Loucy (cell line): Measurements from ENCODE around the gene PRPS1.
A peak's percentile ranks its signal among the peaks of the same experiment; 100 is the strongest.

ENCODE experiments used
- H2AFZ ChIP-seq: fragments of 200-600 bp; sonication (generic); 2 replicates; pipeline ENCODE4 v1.6.0; 2016; ENCODE audit warnings: antibody characterized with exemption, mild to moderate bottlenecking, low read length, moderate library complexity
- H3F3A ChIP-seq: fragments of 200-600 bp; 2 replicates; pipeline ENCODE4 v1.6.0; 2016; ENCODE audit warnings: antibody characterized with exemption, low read depth, mild to moderate bottlenecking
- H3K27me3 ChIP-seq: fragments of 200-600 bp; sonication (generic); 2 replicates; pipeline ENCODE4 v1.6.1; 2014; ENCODE audit warnings: low read length, mild to moderate bottlenecking; ENCODE audit not compliant: insufficient read depth, poor library complexity, severe bottlenecking
- H3K36me3 ChIP-seq: fragments of 200-600 bp; sonication (generic); 2 replicates; pipeline ENCODE4 v1.6.1; 2016; ENCODE audit warnings: low read length; ENCODE audit not compliant: insufficient read depth
- H3K4me1 ChIP-seq: fragments of 200-600 bp; sonication (generic); 2 replicates; pipeline ENCODE4 v1.5.1; 2014; ENCODE audit warnings: low read length, mild to moderate bottlenecking; ENCODE audit not compliant: insufficient read depth, poor library complexity, severe bottlenecking
- H3K4me2 ChIP-seq: fragments of 200-600 bp; sonication (generic); 2 replicates; pipeline ENCODE4 v1.6.0; 2014; ENCODE audit warnings: antibody characterized with exemption, low read length, low read depth, mild to moderate bottlenecking; ENCODE audit not compliant: poor library complexity, severe bottlenecking
- H3K4me3 ChIP-seq: fragments of 200-600 bp; sonication (generic); 2 replicates; pipeline ENCODE4 v1.5.1; 2014; ENCODE audit warnings: low read length, mild to moderate bottlenecking, mixed read lengths; ENCODE audit not compliant: poor library complexity, severe bottlenecking
- H3K79me2 ChIP-seq: fragments of 200-600 bp; sonication (generic); 2 replicates; pipeline ENCODE4 v1.6.1; 2014; ENCODE audit warnings: low read length; ENCODE audit not compliant: insufficient read depth
- H3K9ac ChIP-seq: fragments of 200-600 bp; sonication (generic); 2 replicates; pipeline ENCODE4 v1.6.0; 2014; ENCODE audit warnings: mild to moderate bottlenecking, low read depth, low read length, moderate library complexity; ENCODE audit not compliant: poor library complexity, severe bottlenecking
- H3K9me2 ChIP-seq: fragments of 200-600 bp; sonication (generic); replicated peaks from 2 replicates; pipeline ENCODE4 v1.6.1; 2016; ENCODE audit warnings: low read depth, low read length, mixed read lengths
- H3K9me3 ChIP-seq: fragments of 200-600 bp; sonication (generic); 2 replicates; pipeline ENCODE4 v1.6.1; 2014; ENCODE audit warnings: mild to moderate bottlenecking, antibody characterized with exemption, low read length, low read depth; ENCODE audit not compliant: insufficient read depth
- H4K20me1 ChIP-seq: fragments of 200-600 bp; sonication (generic); 2 replicates; pipeline ENCODE4 v1.6.0; 2014; ENCODE audit warnings: antibody characterized with exemption, low read length, mild to moderate bottlenecking; ENCODE audit not compliant: insufficient read depth, poor library complexity, severe bottlenecking
- EZH2phosphoT487 ChIP-seq: fragments of 200-600 bp; IDR thresholded peaks from 2 replicates; pipeline ENCODE4 v1.6.1; 2018; ENCODE audit warnings: antibody characterized with exemption, mild to moderate bottlenecking, moderate library complexity, borderline replicate concordance
- TF ChIP-seq, protein P1 (sequence below): fragments of 200-600 bp; sonication (generic); conservative IDR thresholded peaks from 2 replicates; pipeline ENCODE4 v1.5.1; 2014; ENCODE audit warnings: mild to moderate bottlenecking, antibody characterized with exemption, low read length

PRPS1 gene

DNA sequence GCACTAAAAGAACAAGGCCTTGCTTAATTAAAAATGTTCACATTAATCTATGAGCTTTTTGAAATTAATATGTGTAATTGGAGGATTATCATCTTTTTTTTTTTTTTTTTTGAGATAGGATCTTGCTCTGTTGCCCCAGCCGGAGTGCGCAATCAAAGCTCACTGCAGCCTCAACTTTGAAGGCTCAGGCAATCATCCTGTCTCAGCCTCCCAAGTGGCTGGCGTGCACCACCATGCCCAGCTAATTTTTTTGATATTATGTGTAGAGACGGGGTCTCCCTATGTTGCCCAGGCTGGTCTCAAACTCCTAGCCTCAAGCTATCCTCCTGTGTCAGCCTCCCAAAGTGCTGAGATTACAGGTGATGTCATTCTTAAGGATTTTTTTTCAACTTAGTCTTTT is 20.0 kb downstream of the PRPS1 start:
- TF ChIP-seq, protein P1, sequence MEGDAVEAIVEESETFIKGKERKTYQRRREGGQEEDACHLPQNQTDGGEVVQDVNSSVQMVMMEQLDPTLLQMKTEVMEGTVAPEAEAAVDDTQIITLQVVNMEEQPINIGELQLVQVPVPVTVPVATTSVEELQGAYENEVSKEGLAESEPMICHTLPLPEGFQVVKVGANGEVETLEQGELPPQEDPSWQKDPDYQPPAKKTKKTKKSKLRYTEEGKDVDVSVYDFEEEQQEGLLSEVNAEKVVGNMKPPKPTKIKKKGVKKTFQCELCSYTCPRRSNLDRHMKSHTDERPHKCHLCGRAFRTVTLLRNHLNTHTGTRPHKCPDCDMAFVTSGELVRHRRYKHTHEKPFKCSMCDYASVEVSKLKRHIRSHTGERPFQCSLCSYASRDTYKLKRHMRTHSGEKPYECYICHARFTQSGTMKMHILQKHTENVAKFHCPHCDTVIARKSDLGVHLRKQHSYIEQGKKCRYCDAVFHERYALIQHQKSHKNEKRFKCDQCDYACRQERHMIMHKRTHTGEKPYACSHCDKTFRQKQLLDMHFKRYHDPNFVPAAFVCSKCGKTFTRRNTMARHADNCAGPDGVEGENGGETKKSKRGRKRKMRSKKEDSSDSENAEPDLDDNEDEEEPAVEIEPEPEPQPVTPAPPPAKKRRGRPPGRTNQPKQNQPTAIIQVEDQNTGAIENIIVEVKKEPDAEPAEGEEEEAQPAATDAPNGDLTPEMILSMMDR, result no peak
- TF ChIP-seq EZH2phosphoT487, result no peak
- Histone ChIP-seq H3K36me3 (peaks cover 47% of the 10 kb centered on the region), H3K9me2 (no peaks in the 10 kb centered on the region), H3K9me3 (no peaks in the 10 kb centered on the region), H3K4me2 (no peak overlapping the region), H3F3A (no peaks in the 10 kb centered on the region), H3K4me1 (no peaks in the 10 kb centered on the region), H3K9ac (no peak overlapping the region), H3K4me3 (no peak overlapping the region), H3K27me3 (no peaks in the 10 kb centered on the region), H2AFZ (no peak overlapping the region), H4K20me1 (no peaks in the 10 kb centered on the region), H3K79me2 (no peaks in the 10 kb centered on the region)

DNA sequence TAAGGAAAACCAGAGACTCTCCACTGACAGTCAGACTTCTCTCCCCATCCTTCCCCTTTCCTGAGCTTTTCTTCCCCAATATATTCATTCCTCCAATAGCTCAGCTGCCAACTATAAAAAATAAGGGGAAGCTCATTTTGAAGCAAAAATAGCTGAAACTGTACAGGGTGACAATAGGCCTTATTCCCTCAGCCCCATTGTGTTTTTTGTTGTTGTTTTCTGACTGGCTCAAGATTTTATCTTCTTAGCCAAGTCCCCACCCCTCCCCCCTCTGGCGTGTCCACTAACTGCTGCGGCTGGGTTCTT is 26.2 kb downstream of the PRPS1 start:
- no peak for TF ChIP-seq EZH2phosphoT487
- TF ChIP-seq, protein P1, result no peak
- H3F3A ChIP-seq, result no peaks in the 10 kb centered on the region
- H3K79me2 ChIP-seq, result no peaks in the 10 kb centered on the region
- no peaks in the 10 kb centered on the region for H3K9me3 ChIP-seq
- H3K4me3 ChIP-seq, result no peak overlapping the region
- H3K4me2 ChIP-seq, result no peak overlapping the region
- no peaks in the 10 kb centered on the region for H4K20me1 ChIP-seq
- H3K4me1 ChIP-seq, result no peaks in the 10 kb centered on the region
- no peaks in the 10 kb centered on the region for H3K9me2 ChIP-seq
- no peak overlapping the region for H3K9ac ChIP-seq
- no peaks in the 10 kb centered on the region for H3K27me3 ChIP-seq
- no peak overlapping the region for H2AFZ ChIP-seq
- peaks cover 17% of the 10 kb centered on the region; the same call in 1 of the 2 replicates for H3K36me3 ChIP-seq

DNA sequence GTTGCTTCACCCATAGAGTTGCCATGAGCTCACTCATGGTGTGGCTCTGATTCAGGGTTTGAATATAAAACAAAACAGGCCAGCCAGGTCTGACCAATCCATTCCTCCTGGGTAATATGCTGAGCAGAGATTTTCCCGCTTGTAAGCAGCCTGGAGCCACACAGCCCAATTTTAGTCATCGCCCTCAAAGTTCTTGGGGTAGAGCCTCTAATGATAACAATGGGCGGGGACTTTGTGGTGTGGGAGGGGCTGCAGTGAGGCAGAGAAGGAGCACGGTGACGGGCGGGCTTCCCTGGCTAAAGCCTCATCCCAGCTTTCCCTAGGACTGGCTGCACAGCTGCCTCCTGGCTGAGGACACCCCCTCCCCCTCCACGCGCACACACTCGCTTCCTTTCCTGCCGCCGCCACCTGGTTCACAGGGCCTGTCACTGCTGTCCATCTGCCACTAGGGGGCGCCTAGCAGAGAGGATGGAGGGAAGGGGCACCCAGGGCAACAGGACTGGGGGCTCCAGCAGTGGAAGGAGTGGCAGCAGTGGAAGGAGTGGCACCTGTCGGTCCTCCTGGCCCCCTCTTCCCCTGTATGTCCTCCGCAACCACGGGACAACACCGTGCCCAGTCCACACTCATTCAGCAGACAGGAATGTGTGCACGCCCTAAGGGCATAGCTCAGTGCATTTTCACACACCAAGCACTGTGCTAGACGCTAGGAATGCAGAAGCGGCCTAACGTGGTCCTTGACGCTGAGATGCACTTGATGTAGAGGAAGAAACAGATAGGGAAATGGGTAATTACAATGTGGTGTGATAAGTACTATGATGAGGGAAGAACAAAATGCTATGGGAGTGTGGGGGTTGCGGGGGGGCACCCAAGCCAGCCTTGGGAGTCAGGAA is 26.8 kb downstream of the PRPS1 start:
- H3K4me3 ChIP-seq, result no peak overlapping the region

More for the DNA sequence above, 26.8 kb downstream of the PRPS1 start:
- Histone ChIP-seq H3K79me2 (no peaks in the 10 kb centered on the region), H4K20me1 (no peaks in the 10 kb centered on the region), H3K36me3 (peaks cover 11% of the 10 kb centered on the region; the same call in 1 of the 2 replicates), H3K9me3 (no peaks in the 10 kb centered on the region), H3K4me2 (no peak overlapping the region), H3F3A (no peaks in the 10 kb centered on the region), H3K9me2 (no peaks in the 10 kb centered on the region), H3K27me3 (no peaks in the 10 kb centered on the region), H3K9ac (no peak overlapping the region), H3K4me1 (no peaks in the 10 kb centered on the region), H2AFZ (no peak overlapping the region)
- TF ChIP-seq, protein P1, result peak; percentile 64
- no peak for TF ChIP-seq EZH2phosphoT487
